Mesenchymal stem cell (in vitro differentiated cells and primary cell): ENCODE measurements around the gene FRMPD4.

Experiments used
- DNase-seq: peaks from one replicate; pipeline ENCODE4 v3.0.0-alpha.2; 2013
- H2AFZ ChIP-seq: one replicate; pipeline ENCODE4 v1.6.1; 2013; ENCODE audit warnings: low read depth, mild to moderate bottlenecking, control low read depth, inconsistent platforms, low read length, moderate library complexity
- H2AK5ac ChIP-seq: 2 replicates; pipeline ENCODE4 v1.6.1; 2013; ENCODE audit warnings: low read length, moderate library complexity, mild to moderate bottlenecking, inconsistent platforms; ENCODE audit not compliant: severe bottlenecking
- H2BK120ac ChIP-seq: one replicate; pipeline ENCODE4 v1.6.1; 2013; ENCODE audit warnings: low read depth, mild to moderate bottlenecking, inconsistent platforms, low read length, moderate library complexity
- H2BK12ac ChIP-seq, 2 experiments: one replicate each; pipeline ENCODE4 v1.6.1; 2013; ENCODE audit warnings: inconsistent platforms in 2 of 2, low read length in 2 of 2, mild to moderate bottlenecking in 2 of 2, moderate library complexity in 2 of 2, control low read depth in 1 of 2
- H2BK15ac ChIP-seq: one replicate; pipeline ENCODE4 v1.6.1; 2013; ENCODE audit warnings: mild to moderate bottlenecking, low read depth, inconsistent platforms; ENCODE audit not compliant: poor library complexity, severe bottlenecking
- H2BK5ac ChIP-seq: 2 replicates; pipeline ENCODE4 v1.6.1; 2013; ENCODE audit warnings: low read depth, mild to moderate bottlenecking, low read length, control low read depth, inconsistent platforms; ENCODE audit not compliant: poor library complexity, severe bottlenecking
- H3K14ac ChIP-seq, 2 experiments: one replicate each; pipeline ENCODE4 v1.6.1; 2013; ENCODE audit warnings: inconsistent platforms in 2 of 2, low read length in 2 of 2, control low read depth in 1 of 2, mild to moderate bottlenecking in 1 of 2, moderate library complexity in 1 of 2
- H3K18ac ChIP-seq, 2 experiments: one replicate each; pipeline ENCODE4 v1.6.1; 2013; ENCODE audit warnings: inconsistent platforms in 2 of 2, low read length in 2 of 2, control low read depth in 1 of 2, low read depth in 1 of 2, mild to moderate bottlenecking in 1 of 2
- H3K23ac ChIP-seq, 2 experiments: one replicate each; pipeline ENCODE4 v1.6.1; 2013; ENCODE audit warnings: inconsistent platforms in 2 of 2, low read length in 2 of 2, mild to moderate bottlenecking in 2 of 2, moderate library complexity in 2 of 2, control low read depth in 1 of 2
- H3K27ac ChIP-seq: 2 replicates; pipeline ENCODE4 v1.5.1; 2013; ENCODE audit warnings: mild to moderate bottlenecking, moderate library complexity, low read length, control low read depth, inconsistent platforms; ENCODE audit not compliant: poor library complexity, severe bottlenecking
- H3K27me3 ChIP-seq, 2 experiments: 2 replicates each; pipeline versions ENCODE4 v1.6.1 to v1.7.0; 2013; ENCODE audit warnings: low read length in 2 of 2, mild to moderate bottlenecking in 2 of 2, moderate library complexity in 2 of 2, control low read depth in 1 of 2, inconsistent platforms in 1 of 2; ENCODE audit not compliant: control insufficient read depth in 1 of 2, insufficient read depth in 1 of 2
- H3K36me3 ChIP-seq, 2 experiments: 2 replicates each; pipeline versions ENCODE4 v1.6.1 to v1.7.0; 2013; ENCODE audit warnings: low read length in 2 of 2, control low read depth in 1 of 2, inconsistent platforms in 1 of 2, low read depth in 1 of 2, mild to moderate bottlenecking in 1 of 2; ENCODE audit not compliant: insufficient read depth in 2 of 2, control insufficient read depth in 1 of 2
- H3K4ac ChIP-seq, 2 experiments: one replicate each; pipeline ENCODE4 v1.6.1; 2013; ENCODE audit warnings: inconsistent platforms in 2 of 2, low read length in 2 of 2, mild to moderate bottlenecking in 2 of 2, moderate library complexity in 2 of 2, control low read depth in 1 of 2, low read depth in 1 of 2
- H3K4me1 ChIP-seq: 2 replicates; pipeline ENCODE4 v1.6.1; 2013; ENCODE audit warnings: low read depth, low read length, control low read depth; ENCODE audit not compliant: control insufficient read depth, insufficient read depth
- H3K4me2 ChIP-seq: 2 replicates; pipeline ENCODE4 v1.6.1; 2013; ENCODE audit warnings: low read length, mild to moderate bottlenecking, inconsistent platforms; ENCODE audit not compliant: poor library complexity, severe bottlenecking
- H3K4me3 ChIP-seq, 2 experiments: 2 replicates each; pipeline versions ENCODE4 v1.5.1 to v1.7.0; 2013; ENCODE audit warnings: low read length in 2 of 2, mild to moderate bottlenecking in 2 of 2, control low read depth in 1 of 2, low read depth in 1 of 2; ENCODE audit not compliant: insufficient read depth in 1 of 2
- H3K79me1 ChIP-seq: replicated peaks from 2 replicates; pipeline ENCODE4 v1.6.1; 2013; ENCODE audit warnings: mild to moderate bottlenecking, control low read depth, low read length, inconsistent platforms; ENCODE audit not compliant: poor library complexity, severe bottlenecking
- H3K9ac ChIP-seq: 2 replicates; pipeline ENCODE4 v1.7.0; 2013; ENCODE audit warnings: mild to moderate bottlenecking, low read length, moderate library complexity
- H3K9me3 ChIP-seq: 2 replicates; pipeline ENCODE4 v1.7.0; 2013; ENCODE audit warnings: mild to moderate bottlenecking, low read length; ENCODE audit not compliant: control insufficient read depth
- H4K8ac ChIP-seq: one replicate; pipeline ENCODE4 v1.6.1; 2013; ENCODE audit warnings: inconsistent platforms, mild to moderate bottlenecking, low read length, moderate library complexity
- H4K91ac ChIP-seq: one replicate; pipeline ENCODE4 v1.6.1; 2013; ENCODE audit warnings: mild to moderate bottlenecking, low read length, inconsistent platforms
- WGBS: methylation state at CpG from one replicate; pipeline ENCODE4 v1.1.7; 2013; ENCODE audit warnings: mixed read lengths; 5-methylcytosine and 5-hydroxymethylcytosine counted together

FRMPD4 gene

GRCh38 chrX:12426420-12426819 lies 288.1 kb downstream of the FRMPD4 start:
- no peak overlapping the region for H2AFZ ChIP-seq
- H3K9ac ChIP-seq: no peak overlapping the region
- no peak for DNase-seq
- no peaks in the 10 kb centered on the region for H3K27me3 ChIP-seq
- H3K4me3 ChIP-seq: no peak overlapping the region
- H2BK120ac ChIP-seq: no peak overlapping the region
- H3K4me2 ChIP-seq: no peak overlapping the region
- no peak overlapping the region for H3K4ac ChIP-seq
- H3K4me1 ChIP-seq: no peaks in the 10 kb centered on the region
- H2AK5ac ChIP-seq: no peak overlapping the region
- H3K9me3 ChIP-seq: no peaks in the 10 kb centered on the region
- no peak overlapping the region for H2BK5ac ChIP-seq
- no peak overlapping the region for H4K91ac ChIP-seq
- H3K36me3 ChIP-seq: no peaks in the 10 kb centered on the region
- no peak overlapping the region for H2BK12ac ChIP-seq
- no peak overlapping the region for H3K18ac ChIP-seq
- no peak overlapping the region for H3K23ac ChIP-seq
- H3K79me1 ChIP-seq: no peaks in the 10 kb centered on the region
- no peak overlapping the region for H2BK15ac ChIP-seq
- 78% methylated on average over 1 of the region's 2 CpGs for whole genome bisulfite sequencing
- no peak overlapping the region for H4K8ac ChIP-seq
- H3K27ac ChIP-seq: no peak overlapping the region
- no peak overlapping the region for H3K14ac ChIP-seq

GRCh38 chrX:12434493-12434892 lies 296.2 kb downstream of the FRMPD4 start:
- Histone ChIP-seq H3K4me1 (no peaks in the 10 kb centered on the region), H3K4ac (no peak overlapping the region), H2BK5ac (no peak overlapping the region), H3K9ac (no peak overlapping the region), H3K23ac (no peak overlapping the region), H3K18ac (no peak overlapping the region), H3K14ac (no peak overlapping the region), H3K79me1 (no peaks in the 10 kb centered on the region), H2BK12ac (no peak overlapping the region), H3K9me3 (no peaks in the 10 kb centered on the region), H3K4me2 (no peak overlapping the region), H2AK5ac (no peak overlapping the region), H4K91ac (no peak overlapping the region), H3K27ac (no peak overlapping the region), H3K4me3 (no peak overlapping the region), H2BK120ac (no peak overlapping the region), H2AFZ (no peak overlapping the region), H3K27me3 (no peaks in the 10 kb centered on the region), H3K36me3 (no peaks in the 10 kb centered on the region), H2BK15ac (no peak overlapping the region), H4K8ac (no peak overlapping the region)
- no CpG with 5 or more reads among the region's 1 CpG for WGBS
- no peak for DNase-seq

DNA sequence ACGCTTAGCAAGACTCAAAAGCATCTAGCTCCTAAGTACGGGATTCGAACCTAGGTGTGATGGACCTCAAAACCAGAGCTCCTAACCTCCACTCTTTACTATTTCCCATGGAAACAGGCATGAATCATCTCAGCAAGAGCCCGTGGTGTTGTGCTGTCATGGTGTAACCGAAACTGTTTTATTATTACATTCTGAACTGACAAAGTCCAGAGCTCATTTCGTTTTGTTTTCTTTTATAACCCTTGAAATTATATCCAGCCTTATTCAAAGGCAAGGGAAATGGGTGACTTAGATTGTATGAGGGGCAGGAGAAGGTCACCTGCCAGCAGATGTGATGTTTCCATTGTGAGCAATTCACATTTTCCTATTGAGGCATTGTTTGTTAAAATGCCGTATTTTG lies 301.1 kb downstream of the FRMPD4 start:
- H4K91ac ChIP-seq: no peak overlapping the region
- no peak overlapping the region for H2BK5ac ChIP-seq
- WGBS: 83% methylated on average over 4 of the region's 7 CpGs

GRCh38 chrX:12440246-12440645 lies 302.0 kb downstream of the FRMPD4 start:
- Histone ChIP-seq H3K4me1 (no peaks in the 10 kb centered on the region), H4K8ac (no peak overlapping the region), H3K27ac (no peak overlapping the region), H2BK5ac (no peak overlapping the region), H2BK12ac (no peak overlapping the region), H3K4me3 (no peak overlapping the region), H3K18ac (no peak overlapping the region), H3K9ac (no peak overlapping the region), H3K27me3 (no peaks in the 10 kb centered on the region), H3K4ac (no peak overlapping the region), H2BK120ac (no peak overlapping the region), H3K79me1 (no peaks in the 10 kb centered on the region), H2AFZ (no peak overlapping the region), H2AK5ac (no peak overlapping the region), H4K91ac (no peak overlapping the region), H3K4me2 (no peak overlapping the region), H3K23ac (no peak overlapping the region), H3K9me3 (no peaks in the 10 kb centered on the region), H2BK15ac (no peak overlapping the region), H3K36me3 (no peaks in the 10 kb centered on the region), H3K14ac (no peak overlapping the region)
- DNase-seq: no peak

More for the DNA sequence above, 301.1 kb downstream of the FRMPD4 start:
- Histone ChIP-seq H2BK120ac (no peak overlapping the region), H3K79me1 (no peaks in the 10 kb centered on the region), H3K27ac (no peak overlapping the region), H3K18ac (no peak overlapping the region), H3K4ac (no peak overlapping the region), H3K36me3 (no peaks in the 10 kb centered on the region), H3K4me2 (no peak overlapping the region), H3K14ac (no peak overlapping the region), H3K23ac (no peak overlapping the region), H3K4me3 (no peak overlapping the region), H2BK12ac (no peak overlapping the region), H3K4me1 (no peaks in the 10 kb centered on the region), H2BK15ac (no peak overlapping the region), H3K9me3 (no peaks in the 10 kb centered on the region), H2AFZ (no peak overlapping the region), H4K8ac (no peak overlapping the region), H3K9ac (no peak overlapping the region), H2AK5ac (no peak overlapping the region), H3K27me3 (no peaks in the 10 kb centered on the region)
- no peak for DNase-seq
